GM06990 (cell line): Measurements from ENCODE around the gene FBXO45.
"Not testable (repeated sequence)": the region's sequence is repeated elsewhere in the genome, so short reads cannot be mapped to it uniquely, and the experiment has no call there.

Experiments used
- DNase-seq: peaks from one replicate; pipeline ENCODE4 v3.0.0-alpha.2; 2011; ENCODE audit not compliant: insufficient read length; ENCODE audit errors: extremely low read depth
- H3K27me3 ChIP-seq: replicated peaks from 2 replicates; pipeline ENCODE4 v1.6.0; 2011; ENCODE audit warnings: low read length; ENCODE audit not compliant: control insufficient read depth, insufficient read depth
- H3K36me3 ChIP-seq: 2 replicates; pipeline ENCODE4 v1.5.1; 2011; ENCODE audit warnings: low read length; ENCODE audit not compliant: control insufficient read depth, insufficient read depth
- H3K4me3 ChIP-seq: replicated peaks from 2 replicates; pipeline ENCODE4 v1.5.1; 2011; ENCODE audit warnings: low read depth, mild to moderate bottlenecking, control low read depth, low read length
- CTCF ChIP-seq: IDR thresholded peaks from 2 replicates; pipeline ENCODE4 v1.5.1; 2011; ENCODE audit warnings: low read length, control low read depth, mild to moderate bottlenecking, inconsistent platforms; ENCODE audit not compliant: insufficient read depth, poor library complexity, severe bottlenecking

The FBXO45 gene

GRCh38 chr3:196541684-196542445, 26.6 kb upstream of the FBXO45 start:
- no peak for DNase-seq
- no peaks in the 10 kb centered on the region for H3K36me3 ChIP-seq
- no peaks in the 10 kb centered on the region for H3K27me3 ChIP-seq
- no peak overlapping the region for H3K4me3 ChIP-seq
- no peak for TF ChIP-seq CTCF

DNA sequence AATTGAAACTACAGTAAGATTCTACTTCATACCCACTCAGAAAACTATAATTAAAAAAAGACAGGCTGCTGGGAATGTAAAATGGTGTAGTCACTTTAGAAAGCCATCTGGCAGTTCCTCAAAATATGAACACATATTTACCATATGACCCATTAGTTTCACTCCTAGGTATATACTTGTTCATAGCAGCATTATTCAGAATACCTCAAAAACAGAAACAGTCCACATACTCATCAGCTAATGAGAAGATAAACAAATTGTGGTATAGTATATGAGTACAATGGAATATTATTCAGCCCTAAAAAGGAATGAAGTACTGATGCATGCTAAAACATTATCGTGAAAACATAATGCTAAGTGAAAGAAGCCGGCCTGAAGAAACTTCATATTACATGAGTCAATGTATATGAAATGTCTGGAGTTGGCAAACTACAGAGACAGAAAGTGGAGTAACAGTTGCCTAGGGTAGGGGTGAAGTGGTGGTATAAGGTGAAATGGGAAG, 23.9 kb upstream of the FBXO45 start:
- no peaks in the 10 kb centered on the region for H3K36me3 ChIP-seq
- no peaks in the 10 kb centered on the region for H3K27me3 ChIP-seq
- TF ChIP-seq CTCF: no peak
- no peak for DNase-seq
- no peak overlapping the region for H3K4me3 ChIP-seq

GRCh38 chr3:196546537-196546936, 21.9 kb upstream of the FBXO45 start:
- no peak for DNase-seq
- Histone ChIP-seq H3K27me3 (no peaks in the 10 kb centered on the region), H3K36me3 (no peaks in the 10 kb centered on the region), H3K4me3 (no peak overlapping the region)
- no peak for TF ChIP-seq CTCF

GRCh38 chr3:196547067-196547466, 21.4 kb upstream of the FBXO45 start:
- Histone ChIP-seq H3K4me3 (no peak overlapping the region), H3K36me3 (no peaks in the 10 kb centered on the region), H3K27me3 (no peaks in the 10 kb centered on the region)
- no peak for TF ChIP-seq CTCF
- no peak for DNase-seq

DNA sequence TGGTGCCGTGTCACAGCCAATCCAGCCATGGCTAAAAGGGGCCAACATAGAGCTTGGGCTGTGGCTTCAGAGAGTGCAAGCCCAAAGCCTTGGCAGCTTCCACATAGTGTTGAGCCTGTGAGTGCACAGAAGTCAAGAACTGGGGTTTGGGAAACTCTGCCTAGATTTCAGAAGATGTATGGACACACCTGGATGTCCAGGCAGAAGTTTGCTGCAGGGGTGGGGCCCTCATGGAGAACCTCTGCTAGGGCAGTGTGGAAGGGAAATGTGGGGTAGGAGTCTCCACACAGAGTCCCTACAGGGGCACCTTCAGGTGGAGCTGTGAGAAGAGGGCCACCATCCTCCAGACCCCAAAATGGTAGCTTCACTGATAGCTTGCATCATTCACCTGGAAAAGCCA, 19.1 kb upstream of the FBXO45 start:
- H3K27me3 ChIP-seq, H3K36me3 ChIP-seq, H3K4me3 ChIP-seq, DNase-seq: not testable (repeated sequence)

DNA sequence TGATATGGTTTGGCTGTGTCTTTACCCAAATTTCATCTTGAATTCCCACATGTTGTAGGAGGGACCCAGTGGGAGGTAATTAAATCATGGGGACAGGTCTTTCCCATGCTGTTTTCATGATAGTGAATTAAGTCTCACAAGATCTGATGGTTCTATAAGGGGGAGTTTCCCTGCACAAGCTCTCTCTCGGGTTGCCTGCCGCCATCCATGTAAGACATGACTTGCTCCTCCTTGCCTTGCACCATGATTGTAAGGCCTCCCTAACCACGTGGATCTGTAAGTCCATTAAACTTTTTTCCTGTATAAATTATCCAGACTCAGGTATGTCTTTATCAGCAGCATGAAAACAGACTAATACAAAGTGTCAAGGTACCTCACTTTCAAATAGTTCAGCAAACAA, 18.3 kb upstream of the FBXO45 start:
- not testable (repeated sequence) for H3K4me3 ChIP-seq

GRCh38 chr3:196552253-196552652, 16.2 kb upstream of the FBXO45 start:
- Histone ChIP-seq H3K4me3 (no peak overlapping the region), H3K36me3 (no peaks in the 10 kb centered on the region), H3K27me3 (no peaks in the 10 kb centered on the region)
- DNase-seq: no peak
- TF ChIP-seq CTCF: no peak

More for the DNA sequence above, 18.3 kb upstream of the FBXO45 start:
- not testable (repeated sequence) for H3K36me3 ChIP-seq, DNase-seq, H3K27me3 ChIP-seq
